ENCODE measurements around the gene RAX2.

DNA sequence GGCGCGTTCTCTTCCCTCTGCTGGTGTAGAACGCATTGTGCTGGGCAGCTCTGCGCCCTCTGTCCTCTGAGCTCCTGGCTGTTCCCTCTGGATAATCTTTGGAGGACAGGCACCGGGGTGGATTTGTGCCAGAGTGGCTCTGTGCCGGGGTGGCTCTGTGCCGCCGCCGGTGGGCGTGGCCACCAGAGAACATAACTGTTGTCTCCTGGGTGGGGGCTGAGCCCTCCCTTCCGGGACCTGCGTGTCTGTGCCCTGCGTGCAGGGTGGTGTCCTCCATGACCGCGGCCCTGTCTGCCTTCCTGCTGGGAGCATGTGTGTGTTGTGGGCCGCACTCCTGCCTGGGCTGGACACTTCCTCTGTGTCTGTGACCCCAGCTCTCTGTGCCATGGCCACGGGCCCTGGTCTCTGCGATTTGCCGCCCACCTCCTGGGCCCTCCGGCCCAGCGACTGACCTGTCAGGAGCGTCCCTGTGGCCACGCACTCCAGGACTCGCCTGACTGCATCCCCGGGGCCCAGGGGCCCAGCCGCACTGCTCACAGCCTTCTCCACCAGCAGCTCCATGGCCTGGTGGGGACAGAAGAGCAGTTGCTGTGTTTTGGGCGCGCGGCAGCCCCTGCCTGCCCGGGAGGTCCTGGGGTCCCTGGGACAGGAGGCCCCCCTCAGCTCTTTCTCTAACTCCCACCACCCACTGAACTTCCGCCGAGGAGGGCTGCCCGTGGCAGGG lies 36.6 kb upstream of the RAX2 start:
- TF ChIP-seq POLR2AphosphoS5 (IDR thresholded peaks at IDR 0.05), result no peak
- no peak for TF ChIP-seq POLR2A (IDR thresholded peaks at IDR 0.05)
